Measurements from ENCODE around the gene ARFIP1.

The ARFIP1 gene

GRCh38 chr4:152943672-152944071 is 163.9 kb downstream of the ARFIP1 start:
- TF ChIP-seq ZNF600 (tag by site-specific recombination; IDR thresholded peaks at IDR 0.05): no peak
- TF ChIP-seq ZBTB26 (tag by site-specific recombination; optimal IDR thresholded peaks at IDR 0.05): no peak
- no peaks in the 10 kb centered on the region for H3K4me1 ChIP-seq (ENCODE audit: control insufficient read depth, insufficient read depth, low read length)
- ChIA-PET POLR2A (no interaction called here), CTCF (no interaction called here)
- no peaks in the 10 kb centered on the region for H3K36me3 ChIP-seq (ENCODE audit: control insufficient read depth in 2 of 2, insufficient read depth in 1 of 2, low read length in 2 of 2)
- H3K4me3 ChIP-seq (ENCODE audit: low read depth, low read length): no peak overlapping the region
- no peaks in the 10 kb centered on the region for H3K9me3 ChIP-seq (ENCODE audit: control insufficient read depth, insufficient read depth, low read depth, low read length)
- H3K27ac ChIP-seq (ENCODE audit: extremely low read depth, low read depth, low read length): no peak overlapping the region

GRCh38 chr4:152944666-152945320 is 165.0 kb downstream of the ARFIP1 start:
- Histone ChIP-seq H3K9me3 (ENCODE audit: control insufficient read depth, insufficient read depth, low read depth, low read length) (no peaks in the 10 kb centered on the region), H3K4me3 (ENCODE audit: low read depth, low read length) (no peak overlapping the region), H3K4me1 (ENCODE audit: control insufficient read depth, insufficient read depth, low read length) (no peaks in the 10 kb centered on the region), H3K27ac (ENCODE audit: extremely low read depth, low read depth, low read length) (no peak overlapping the region), H3K36me3 (ENCODE audit: control insufficient read depth in 2 of 2, insufficient read depth in 1 of 2, low read length in 2 of 2) (no peaks in the 10 kb centered on the region)
- CTCF ChIA-PET: no interaction called here
- POLR2A ChIA-PET: no interaction called here
- no peak for TF ChIP-seq ZNF768 (tag by site-specific recombination; IDR thresholded peaks at IDR 0.05)
- TF ChIP-seq ZNF629 (tag by site-specific recombination; IDR thresholded peaks at IDR 0.05): no peak
- no peak for TF ChIP-seq ZNF549 (tag by site-specific recombination; IDR thresholded peaks at IDR 0.05)
- no peak for TF ChIP-seq IKZF3 (tag by site-specific recombination; IDR thresholded peaks at IDR 0.05)
- no peak for TF ChIP-seq ATF2 (tag by site-specific recombination; IDR thresholded peaks at IDR 0.05; ENCODE audit: low read depth)
- TF ChIP-seq ZNF391 (tag by site-specific recombination; IDR thresholded peaks at IDR 0.05; ENCODE audit: borderline replicate concordance, low read depth): no peak
- TF ChIP-seq ZNF423 (tag by site-specific recombination; IDR thresholded peaks at IDR 0.05): no peak
- no peak for TF ChIP-seq MEIS1 (CRISPR knock-in tag; IDR thresholded peaks at IDR 0.05; ENCODE audit: borderline replicate concordance)

- Histone ChIP-seq H3K27ac (ENCODE audit: extremely low read depth, low read depth, low read length) (no peak overlapping the region), H3K4me1 (ENCODE audit: control insufficient read depth, insufficient read depth, low read length) (no peaks in the 10 kb centered on the region), H3K4me3 (ENCODE audit: low read depth, low read length) (no peak overlapping the region), H3K9me3 (ENCODE audit: control insufficient read depth, insufficient read depth, low read depth, low read length) (no peaks in the 10 kb centered on the region), H3K36me3 (ENCODE audit: control insufficient read depth in 2 of 2, insufficient read depth in 1 of 2, low read length in 2 of 2) (no peaks in the 10 kb centered on the region)
- ChIA-PET CTCF (no interaction called here), POLR2A (no interaction called here)
- TF ChIP-seq ZNF792 (tag by site-specific recombination; IDR thresholded peaks at IDR 0.05): no peak
- TF ChIP-seq CTCF (tag by site-specific recombination; IDR thresholded peaks at IDR 0.05): no peak
- TF ChIP-seq ZNF398 (tag by site-specific recombination; IDR thresholded peaks at IDR 0.05): no peak
These were observed 165.9 kb downstream of the ARFIP1 start for GRCh38 chr4:152945639-152946038.
